GM12892 (cell line): ENCODE data around the gene MAPK14.

ENCODE experiments used
- POLR2AphosphoS5 ChIP-seq: IDR thresholded peaks from 2 replicates; pipeline ENCODE4 v1.6.1; 2011; ENCODE audit warnings: low read depth, low read length, control low read depth
- TAF1 ChIP-seq: IDR thresholded peaks from 2 replicates; pipeline ENCODE4 v1.6.1; 2011; ENCODE audit warnings: low read depth, mild to moderate bottlenecking, control low read depth, low read length, borderline replicate concordance

GRCh38 chr6:36136034-36136433, 108.4 kb downstream of the MAPK14 start:
- no peak for TF ChIP-seq POLR2AphosphoS5
- no peak for TF ChIP-seq TAF1
